Activated T-helper 2 cell treated with anti-CD3 and anti-CD28 coated beads, Interferon-gamma antibody, Interleukin-2, Interleukin-4, amounts not matched to agents 10 μg/mL and 5 μg/mL and 100 μg/mL, durations not matched to agents 14 hours and 24 hours and 36 hours (primary cell): ENCODE data around the gene ZEB2. TPM values are rescaled to one million over a fixed set of nuclear protein-coding genes. Genes with fewer than 3 reads are reported as not detected.
A peak's percentile ranks its signal among the peaks of the same experiment; 100 is the strongest.
"Not testable (repeated sequence)": the region's sequence is repeated elsewhere in the genome, so short reads cannot be mapped to it uniquely, and the experiment has no call there.

ENCODE experiments used
- DNase-seq: peaks from one replicate; pipeline ENCODE4 v3.0.0; 2021; ENCODE audit warnings: low spot score
- H3K27ac Mint-ChIP-seq: one replicate; pipeline ENCODE4 v1.8.0; 2021; ENCODE audit warnings: mixed read lengths
- H3K27me3 Mint-ChIP-seq: one replicate; pipeline ENCODE4 v1.8.0; 2021; ENCODE audit warnings: low read depth, mixed read lengths
- H3K36me3 Mint-ChIP-seq: one replicate; pipeline ENCODE4 v1.8.0; 2021; ENCODE audit warnings: low read depth, mixed read lengths
- H3K4me1 Mint-ChIP-seq: one replicate; pipeline ENCODE4 v1.8.0; 2021; ENCODE audit warnings: low read depth, mixed read lengths
- H3K4me3 Mint-ChIP-seq: one replicate; pipeline ENCODE4 v1.8.0; 2021; ENCODE audit warnings: low read depth, mild to moderate bottlenecking, moderate library complexity, mixed read lengths
- H3K9me3 Mint-ChIP-seq: one replicate; pipeline ENCODE4 v1.8.0; 2021; ENCODE audit warnings: mixed read lengths
- intact Hi-C: fragments of 100-400 bp; cut with micrococcal nuclease; formaldehyde crosslinking; loops from one replicate; pipeline ENCODE4 v1.15.1; 2023
- total RNA-seq: library from RNA; stranded (reverse); gene quantifications from 2 replicates; pipeline ENCODE4 v1.2.3, GENCODE V29; 2022

The ZEB2 gene
- total RNA-seq, 1 donor from 2014 or later = 53.2 TPM

GRCh38 chr2:144379851-144380311 is 140.0 kb downstream of the ZEB2 start:
- Mint-ChIP-seq H3K9me3 (peaks cover 3% of the 10 kb centered on the region), H3K36me3 (peaks cover 12% of the 10 kb centered on the region), H3K27ac (no peak overlapping the region), H3K27me3 (no peaks in the 10 kb centered on the region), H3K4me3 (no peak overlapping the region), H3K4me1 (peaks cover 70% of the 10 kb centered on the region)
- intact Hi-C loops = no loop called here
- DNase-seq = no peak

DNA sequence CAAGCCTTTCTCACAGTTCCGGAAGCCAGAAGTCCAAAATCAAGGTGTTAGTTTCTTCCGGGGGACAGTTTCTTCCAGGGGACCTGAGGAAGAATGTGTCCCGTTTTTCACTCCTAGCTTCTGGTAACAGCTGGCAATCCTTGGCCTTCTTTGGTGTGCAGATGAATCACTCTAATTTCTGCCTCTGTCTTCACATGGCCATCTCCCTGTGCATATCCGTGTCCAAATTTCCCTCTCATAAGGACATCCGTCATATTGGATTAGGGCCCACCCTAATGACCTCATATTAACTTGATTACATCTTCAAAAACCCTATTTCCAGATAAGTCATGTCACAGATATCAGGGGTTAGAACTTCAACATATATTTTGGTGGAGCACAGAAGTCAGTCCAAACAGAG is 141.4 kb downstream of the ZEB2 start:
- H3K4me1 Mint-ChIP-seq = peaks cover 78% of the 10 kb centered on the region
- peaks cover 3% of the 10 kb centered on the region for H3K9me3 Mint-ChIP-seq
- intact Hi-C loops = no loop called here
- no peaks in the 10 kb centered on the region for H3K27me3 Mint-ChIP-seq
- H3K36me3 Mint-ChIP-seq = peaks cover 7% of the 10 kb centered on the region
- H3K4me3 Mint-ChIP-seq = no peak overlapping the region
- H3K27ac Mint-ChIP-seq = peak overlapping the region; percentile 50
- DNase-seq = no peak

DNA sequence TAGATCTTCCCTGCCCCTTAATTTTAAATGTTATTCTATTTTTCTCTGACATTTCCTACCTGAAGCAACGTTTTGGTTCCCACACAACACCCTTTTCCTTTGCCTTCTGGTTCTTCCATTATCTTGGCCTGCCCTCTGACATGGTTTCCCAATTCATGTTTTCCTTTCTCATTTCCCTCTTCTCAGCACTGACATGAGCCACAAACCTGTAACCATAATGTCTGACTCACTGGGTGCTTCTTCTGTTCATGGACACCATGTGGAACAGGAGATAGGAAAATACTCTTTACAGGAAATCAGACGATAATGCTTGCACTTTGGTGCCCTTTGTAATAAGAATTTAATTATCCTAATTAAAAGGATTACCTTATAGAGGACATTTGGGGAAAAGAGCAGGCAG is 142.0 kb downstream of the ZEB2 start:
- H3K9me3 Mint-ChIP-seq = peaks cover 3% of the 10 kb centered on the region
- no peak overlapping the region for H3K4me3 Mint-ChIP-seq
- peaks cover 80% of the 10 kb centered on the region for H3K4me1 Mint-ChIP-seq
- peak overlapping the region; percentile 80 for H3K27ac Mint-ChIP-seq
- no peak for DNase-seq
- H3K36me3 Mint-ChIP-seq = peaks cover 6% of the 10 kb centered on the region
- intact Hi-C loops = no loop called here
- no peaks in the 10 kb centered on the region for H3K27me3 Mint-ChIP-seq

DNA sequence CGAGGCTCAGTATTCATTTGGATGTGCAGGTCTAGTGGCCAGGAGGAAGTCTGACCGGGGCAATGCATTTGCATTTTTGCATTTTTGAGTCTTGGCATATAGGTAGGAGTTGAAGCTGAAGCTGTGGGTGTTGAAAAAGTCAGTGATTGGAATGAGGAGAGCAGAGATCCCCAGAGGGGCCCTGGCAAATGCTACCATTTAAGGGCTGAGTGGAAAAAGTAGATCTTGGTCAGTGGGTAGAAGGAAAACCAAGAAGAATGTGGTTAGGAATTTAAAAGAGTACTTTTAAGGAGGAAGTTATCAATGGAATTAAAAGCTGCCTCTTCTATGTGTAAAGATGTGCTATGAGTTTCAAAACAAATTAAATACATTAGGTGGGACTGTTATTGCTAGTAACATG is 143.0 kb downstream of the ZEB2 start:
- Mint-ChIP-seq H3K27ac (peak overlapping the region; percentile 26), H3K9me3 (peaks cover 3% of the 10 kb centered on the region), H3K27me3 (no peaks in the 10 kb centered on the region), H3K36me3 (peaks cover 6% of the 10 kb centered on the region), H3K4me1 (peaks cover 78% of the 10 kb centered on the region), H3K4me3 (no peak overlapping the region)
- intact Hi-C loops = no loop called here
- DNase-seq = no peak

DNA sequence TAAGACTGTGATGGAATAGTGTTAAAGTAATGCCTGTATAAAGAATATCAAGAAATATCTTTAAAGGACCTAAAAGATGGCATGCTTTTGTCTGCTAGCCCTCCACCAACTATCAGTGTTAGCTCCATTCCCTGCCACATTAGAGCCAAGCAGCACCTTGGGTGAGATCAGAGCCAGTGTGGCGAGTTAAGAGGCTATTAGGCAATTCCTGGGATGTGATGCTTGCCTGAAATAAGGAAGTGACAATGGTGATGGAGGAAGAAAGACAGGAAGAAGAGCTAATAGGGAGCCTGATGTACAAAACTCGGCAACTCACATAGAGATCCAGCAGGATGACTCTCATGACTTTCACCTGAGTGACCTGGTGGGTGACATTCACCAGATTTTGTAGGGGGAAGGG is 143.5 kb downstream of the ZEB2 start:
- intact Hi-C loops = no loop called here
- H3K4me1 Mint-ChIP-seq = peaks cover 77% of the 10 kb centered on the region
- no peak overlapping the region for H3K4me3 Mint-ChIP-seq

DNA sequence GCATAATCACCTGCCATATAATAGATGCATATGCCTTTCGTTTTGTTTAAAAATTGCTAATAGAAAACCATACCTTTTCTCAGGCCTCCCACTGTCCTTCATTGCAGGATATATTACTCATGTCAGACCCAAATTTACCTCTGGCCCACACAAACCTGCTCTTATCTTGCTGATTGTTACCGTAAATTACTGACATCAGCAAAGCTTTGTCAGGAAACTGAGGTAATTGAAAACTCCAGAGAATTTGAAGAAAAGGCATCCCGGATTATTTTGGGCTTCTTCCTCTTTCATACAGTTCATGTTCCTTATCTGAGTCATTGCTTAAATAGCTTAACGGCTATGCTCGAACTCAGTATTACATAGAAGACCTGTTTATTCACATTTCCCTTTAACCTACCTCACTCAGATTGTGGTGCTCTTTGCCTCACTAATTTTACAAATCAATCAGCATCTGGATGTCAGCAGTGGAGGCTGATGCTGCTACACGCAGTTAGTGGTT is 145.7 kb downstream of the ZEB2 start:
- H3K4me3 Mint-ChIP-seq = no peak overlapping the region
- H3K36me3 Mint-ChIP-seq = peaks cover 4% of the 10 kb centered on the region
- H3K9me3 Mint-ChIP-seq = peaks cover 3% of the 10 kb centered on the region
- DNase-seq = no peak
- H3K27ac Mint-ChIP-seq = peak overlapping the region; percentile 86
- intact Hi-C loops = loop anchor here (1.0 to 5.0 kb wide), 9 partner anchors 16 to 242 kb away; a partner anchor contains a TSS
- H3K4me1 Mint-ChIP-seq = peaks cover 83% of the 10 kb centered on the region
- H3K27me3 Mint-ChIP-seq = no peaks in the 10 kb centered on the region

More for the DNA sequence above, 143.5 kb downstream of the ZEB2 start:
- Mint-ChIP-seq H3K36me3 (peaks cover 6% of the 10 kb centered on the region), H3K27ac (peak overlapping the region; percentile 26), H3K27me3 (no peaks in the 10 kb centered on the region), H3K9me3 (peaks cover 3% of the 10 kb centered on the region)
- DNase-seq = no peak

DNA sequence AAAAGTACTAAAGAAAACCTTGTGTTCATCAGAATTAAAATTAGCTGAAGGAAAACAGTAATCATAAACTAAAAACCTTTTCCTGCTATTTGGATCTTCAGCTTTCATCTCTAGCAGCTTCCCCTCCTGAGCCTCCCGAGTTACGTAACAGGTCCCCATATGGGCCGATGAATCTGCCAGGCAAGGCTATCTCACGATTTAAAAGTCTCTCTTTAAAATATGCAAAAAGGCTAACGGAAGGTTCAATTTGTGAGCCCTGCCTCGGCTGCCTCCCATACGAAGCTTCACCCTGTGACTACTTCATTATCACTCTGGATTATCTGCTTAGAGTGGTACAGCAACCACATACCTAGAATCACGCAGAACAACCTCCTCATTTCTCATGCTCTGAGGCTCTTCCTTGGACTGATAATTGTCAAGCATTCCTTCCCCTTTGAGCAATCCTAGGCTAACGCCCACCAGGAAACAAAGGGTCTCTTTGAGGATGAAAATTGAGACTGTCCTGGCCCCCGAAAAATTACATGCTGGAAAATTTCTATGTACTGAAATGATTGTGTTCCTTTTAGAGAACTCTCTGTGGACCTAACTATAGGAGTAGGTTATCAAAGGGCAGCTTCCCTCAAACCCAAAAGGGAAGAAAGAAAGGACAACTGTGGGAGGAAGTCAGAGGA is 147.4 kb downstream of the ZEB2 start:
- Mint-ChIP-seq H3K27me3 (no peaks in the 10 kb centered on the region), H3K27ac (peak overlapping the region; percentile 76), H3K4me1 (peaks cover 72% of the 10 kb centered on the region), H3K36me3 (no peaks in the 10 kb centered on the region), H3K9me3 (no peaks in the 10 kb centered on the region), H3K4me3 (no peak overlapping the region)
- no peak for DNase-seq
- intact Hi-C loops = loop anchor here (5.0 kb wide), 5 partner anchors 40 to 240 kb away; no protein-coding TSS in a partner anchor

- H3K36me3 Mint-ChIP-seq = no peaks in the 10 kb centered on the region
- H3K4me3 Mint-ChIP-seq = no peak overlapping the region
- peaks cover 59% of the 10 kb centered on the region for H3K4me1 Mint-ChIP-seq
- no peaks in the 10 kb centered on the region for H3K9me3 Mint-ChIP-seq
- peak overlapping the region; percentile 55 for H3K27ac Mint-ChIP-seq
- no peaks in the 10 kb centered on the region for H3K27me3 Mint-ChIP-seq
- DNase-seq = no peak
- intact Hi-C loops = loop anchor here (5.0 kb wide), 5 partner anchors 41 to 239 kb away; no protein-coding TSS in a partner anchor
Measured at GRCh38 chr2:144370937-144371584, 148.9 kb downstream of the ZEB2 start.

GRCh38 chr2:144369416-144369815 is 150.5 kb downstream of the ZEB2 start:
- DNase-seq = no peak
- Mint-ChIP-seq H3K9me3 (no peaks in the 10 kb centered on the region), H3K27me3 (no peaks in the 10 kb centered on the region), H3K27ac (peak overlapping the region; percentile 31), H3K36me3 (no peaks in the 10 kb centered on the region), H3K4me1 (peaks cover 54% of the 10 kb centered on the region), H3K4me3 (no peak overlapping the region)
- intact Hi-C loops = no loop called here

- Mint-ChIP-seq H3K9me3 (no peaks in the 10 kb centered on the region), H3K27me3 (no peaks in the 10 kb centered on the region), H3K27ac (no peak overlapping the region), H3K36me3 (no peaks in the 10 kb centered on the region), H3K4me1 (peaks cover 30% of the 10 kb centered on the region), H3K4me3 (no peak overlapping the region)
- intact Hi-C loops = no loop called here
- DNase-seq = no peak
Measured at GRCh38 chr2:144366825-144367429, 153.0 kb downstream of the ZEB2 start.

- Mint-ChIP-seq H3K27ac (no peak overlapping the region), H3K27me3 (no peaks in the 10 kb centered on the region)
Measured at GRCh38 chr2:144364944-144365738, 154.8 kb downstream of the ZEB2 start.

DNA sequence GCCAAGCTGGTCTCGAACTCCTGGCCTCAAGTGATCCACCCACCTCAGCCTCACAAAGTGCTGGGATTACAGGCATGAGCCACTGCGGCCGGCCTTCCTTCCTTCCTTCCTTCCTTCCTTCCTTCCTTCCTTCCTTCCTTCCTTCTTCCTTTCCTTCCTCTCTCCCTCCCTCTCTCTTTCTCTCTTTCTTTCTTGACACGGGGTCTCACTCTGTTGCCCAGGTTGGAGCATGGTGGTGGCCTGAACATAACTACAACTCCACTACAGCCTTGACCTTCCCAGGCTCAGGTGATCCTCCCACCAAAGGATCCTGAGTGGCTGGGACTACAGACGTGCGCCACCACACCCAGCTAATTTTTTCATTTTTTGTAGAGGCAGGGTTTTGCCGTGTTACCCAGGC is 155.7 kb downstream of the ZEB2 start:
- H3K4me1 Mint-ChIP-seq = peaks cover 18% of the 10 kb centered on the region
- H3K9me3 Mint-ChIP-seq, H3K4me3 Mint-ChIP-seq, H3K27ac Mint-ChIP-seq, H3K27me3 Mint-ChIP-seq, DNase-seq, H3K36me3 Mint-ChIP-seq, intact Hi-C loops: not testable (repeated sequence)

More at GRCh38 chr2:144364944-144365738, 154.8 kb downstream of the ZEB2 start:
- H3K36me3 Mint-ChIP-seq = no peaks in the 10 kb centered on the region
- no peak overlapping the region for H3K4me3 Mint-ChIP-seq
- DNase-seq = no peak
- no peaks in the 10 kb centered on the region for H3K9me3 Mint-ChIP-seq
- peaks cover 17% of the 10 kb centered on the region for H3K4me1 Mint-ChIP-seq
- intact Hi-C loops = no loop called here
